ENCODE results near the gene NPY4R. TPM values are rescaled to one million over a fixed set of nuclear protein-coding genes. Genes with fewer than 3 reads are reported as not detected.
"Not testable (repeated sequence)": the region's sequence is repeated elsewhere in the genome, so short reads cannot be mapped to it uniquely, and the experiment has no call there.

NPY4R gene
- polyA plus RNA-seq, 1 experiment = 0.36 TPM

DNA sequence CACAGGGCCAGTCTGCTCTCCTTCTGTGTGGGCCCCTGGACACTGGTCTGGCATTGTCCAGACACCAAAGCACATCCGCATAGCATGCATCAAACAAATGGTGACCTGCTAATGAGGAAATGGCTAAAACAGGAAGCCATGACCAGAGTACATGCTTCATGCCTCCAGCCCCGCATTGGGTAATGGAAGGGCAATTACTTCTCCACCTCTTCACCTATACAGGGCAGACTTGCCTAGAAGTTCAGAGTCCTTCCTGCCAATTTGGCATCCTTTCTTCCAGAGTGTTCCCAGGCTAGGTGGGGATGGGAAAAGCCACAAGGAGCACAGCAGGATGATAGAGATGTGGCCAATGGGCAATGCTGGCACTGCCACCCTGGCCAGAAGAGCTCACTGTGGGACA, 32.1 kb upstream of the NPY4R start:
- POLR2A ChIA-PET = not testable (repeated sequence)

DNA sequence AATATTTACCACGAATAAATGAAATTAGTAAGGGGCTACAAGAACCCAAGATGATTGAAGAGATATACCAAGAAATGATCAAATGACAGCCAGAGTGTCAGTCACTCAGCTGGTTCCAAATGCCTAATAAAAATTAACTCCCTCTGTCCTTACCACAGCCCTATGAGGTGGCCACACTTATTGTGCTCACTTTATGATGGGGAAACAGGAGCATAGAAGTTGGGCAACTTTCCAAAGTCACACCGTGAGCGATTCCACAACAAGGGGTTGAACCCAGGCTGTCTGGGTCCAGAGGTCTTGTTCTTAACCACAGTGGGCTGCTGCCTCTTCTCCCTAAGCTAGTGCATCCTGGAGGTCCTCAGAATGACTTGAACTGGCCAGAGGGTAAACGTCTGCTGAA, 31.6 kb upstream of the NPY4R start:
- H3K4me3 ChIP-seq (ENCODE audit: low read depth, low read length); H3K9me3 ChIP-seq (ENCODE audit: control insufficient read depth, insufficient read depth, low read length); H3K27me3 ChIP-seq (ENCODE audit: control insufficient read depth, insufficient read depth, low read length); POLR2A ChIA-PET; H3K27ac ChIP-seq (ENCODE audit: low read depth, low read length); DNase-seq (ENCODE audit: low read depth, low spot score); CTCF ChIA-PET: not testable (repeated sequence)

More for the DNA sequence above, 32.1 kb upstream of the NPY4R start:
- H3K27ac ChIP-seq (ENCODE audit: low read depth, low read length); H3K4me3 ChIP-seq (ENCODE audit: low read depth, low read length); CTCF ChIA-PET; DNase-seq (ENCODE audit: low read depth, low spot score); H3K9me3 ChIP-seq (ENCODE audit: control insufficient read depth, insufficient read depth, low read length); H3K27me3 ChIP-seq (ENCODE audit: control insufficient read depth, insufficient read depth, low read length): not testable (repeated sequence)

DNA sequence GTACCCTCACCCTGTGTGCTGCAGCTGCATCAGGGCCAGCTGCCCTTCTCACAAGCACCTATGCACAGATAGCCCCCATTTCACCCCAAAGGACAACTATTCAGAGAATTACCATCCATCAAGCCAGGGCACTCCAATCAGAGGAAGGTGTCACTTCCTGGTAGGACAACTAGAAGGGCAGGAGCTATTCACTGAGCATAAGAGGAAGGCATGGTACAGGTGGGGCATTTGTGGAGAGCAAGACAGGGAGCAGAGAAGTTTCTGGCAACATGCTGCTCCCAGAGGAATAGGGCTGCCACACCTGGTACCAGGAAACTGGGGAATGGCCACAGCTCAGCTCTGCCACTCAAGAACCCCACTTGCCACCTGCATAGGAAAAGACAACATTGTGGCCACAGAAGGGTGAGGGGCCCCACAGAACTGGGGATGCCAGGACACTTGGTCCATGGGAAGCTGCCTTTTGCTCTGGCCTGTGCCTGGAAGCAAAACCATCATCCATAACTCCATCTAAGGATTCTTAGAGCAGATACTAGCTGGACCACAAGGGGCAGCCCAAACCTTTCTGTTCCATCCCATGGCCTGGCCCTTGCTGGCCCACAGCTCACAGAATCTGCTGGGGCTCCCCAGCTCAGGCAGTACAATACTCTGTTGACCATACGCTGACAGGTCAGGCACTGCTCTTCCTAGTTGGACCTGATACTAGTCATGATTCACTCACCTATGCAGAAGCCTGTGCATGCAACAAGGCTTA, 25.8 kb upstream of the NPY4R start:
- POLR2A ChIA-PET; H3K9me3 ChIP-seq (ENCODE audit: control insufficient read depth, insufficient read depth, low read length); CTCF ChIA-PET; H3K4me3 ChIP-seq (ENCODE audit: low read depth, low read length); H3K27ac ChIP-seq (ENCODE audit: low read depth, low read length); H3K27me3 ChIP-seq (ENCODE audit: control insufficient read depth, insufficient read depth, low read length); DNase-seq (ENCODE audit: low read depth, low spot score): not testable (repeated sequence)

DNA sequence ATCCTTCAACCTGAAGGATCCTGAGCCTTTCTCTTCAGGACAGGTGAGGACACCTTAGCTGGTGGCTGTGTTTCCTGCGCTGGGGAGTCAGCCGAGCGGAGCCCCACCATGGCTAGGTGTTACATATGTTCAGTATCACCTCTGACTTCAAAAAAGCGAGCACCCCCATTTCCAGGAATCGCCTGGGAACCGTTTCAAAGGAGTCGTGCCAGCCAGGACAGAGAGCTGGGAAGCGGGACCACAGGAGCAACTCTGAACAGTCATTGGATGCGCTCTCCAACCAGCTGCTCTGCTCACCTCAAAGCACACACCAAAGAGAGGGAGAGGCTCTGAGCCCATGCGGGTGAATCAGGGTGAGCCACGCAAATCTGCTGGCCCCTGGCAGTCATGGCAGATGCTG, 24.5 kb upstream of the NPY4R start:
- H3K4me3 ChIP-seq (ENCODE audit: low read depth, low read length); CTCF ChIA-PET; H3K27ac ChIP-seq (ENCODE audit: low read depth, low read length); H3K27me3 ChIP-seq (ENCODE audit: control insufficient read depth, insufficient read depth, low read length); H3K9me3 ChIP-seq (ENCODE audit: control insufficient read depth, insufficient read depth, low read length); POLR2A ChIA-PET; DNase-seq (ENCODE audit: low read depth, low spot score): not testable (repeated sequence)

DNA sequence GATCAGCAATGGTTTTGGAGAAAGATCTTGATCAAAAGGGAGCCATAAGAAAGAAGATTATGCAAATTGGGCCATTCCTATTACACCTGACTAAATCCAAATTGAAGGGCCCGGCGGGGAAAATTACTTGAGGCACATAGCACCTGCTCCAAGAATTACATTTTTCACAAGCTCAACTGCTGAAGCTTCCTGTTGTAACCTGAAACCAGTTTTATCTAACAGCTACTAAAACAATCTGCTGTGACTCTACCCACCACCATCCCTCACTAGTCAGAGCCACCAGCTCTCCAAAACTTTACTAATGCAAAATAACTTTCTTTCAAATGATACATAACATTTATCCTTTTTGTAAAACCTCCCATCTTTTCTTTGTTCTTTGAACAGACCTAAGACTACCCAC, 20.7 kb upstream of the NPY4R start:
- POLR2A ChIA-PET; H3K4me3 ChIP-seq (ENCODE audit: low read depth, low read length); DNase-seq (ENCODE audit: low read depth, low spot score); H3K27ac ChIP-seq (ENCODE audit: low read depth, low read length); H3K27me3 ChIP-seq (ENCODE audit: control insufficient read depth, insufficient read depth, low read length); H3K9me3 ChIP-seq (ENCODE audit: control insufficient read depth, insufficient read depth, low read length); CTCF ChIA-PET: not testable (repeated sequence)

DNA sequence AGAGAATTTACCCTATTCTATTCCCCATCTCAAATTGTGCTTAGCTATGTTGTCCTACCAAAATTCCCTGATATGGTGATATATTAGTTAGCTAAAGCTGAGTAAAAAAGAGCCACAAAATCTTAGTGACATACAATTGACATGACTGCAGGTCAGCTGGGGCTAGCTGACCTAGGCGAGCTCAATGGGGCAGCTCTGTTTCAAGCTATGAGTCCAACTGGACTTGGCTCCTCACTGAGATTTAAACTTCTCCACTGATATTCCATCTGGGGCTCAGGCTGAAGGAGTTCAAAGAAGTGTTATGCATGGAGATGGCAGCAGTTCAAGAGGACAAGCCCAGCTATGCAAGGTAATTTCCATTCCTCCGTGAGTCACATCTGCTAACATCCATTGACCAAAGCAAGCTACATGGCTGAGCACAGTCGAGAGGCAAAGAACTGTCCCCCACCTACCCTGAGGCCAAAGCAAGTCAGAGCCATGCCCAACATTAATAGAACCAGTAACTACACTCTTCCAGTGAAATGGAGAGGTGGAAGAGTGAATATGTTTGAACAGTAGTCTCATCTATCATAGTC, 9.1 kb upstream of the NPY4R start:
- H3K27ac ChIP-seq (ENCODE audit: low read depth, low read length); H3K27me3 ChIP-seq (ENCODE audit: control insufficient read depth, insufficient read depth, low read length); DNase-seq (ENCODE audit: low read depth, low spot score); CTCF ChIA-PET; POLR2A ChIA-PET; H3K9me3 ChIP-seq (ENCODE audit: control insufficient read depth, insufficient read depth, low read length); H3K4me3 ChIP-seq (ENCODE audit: low read depth, low read length): not testable (repeated sequence)

DNA sequence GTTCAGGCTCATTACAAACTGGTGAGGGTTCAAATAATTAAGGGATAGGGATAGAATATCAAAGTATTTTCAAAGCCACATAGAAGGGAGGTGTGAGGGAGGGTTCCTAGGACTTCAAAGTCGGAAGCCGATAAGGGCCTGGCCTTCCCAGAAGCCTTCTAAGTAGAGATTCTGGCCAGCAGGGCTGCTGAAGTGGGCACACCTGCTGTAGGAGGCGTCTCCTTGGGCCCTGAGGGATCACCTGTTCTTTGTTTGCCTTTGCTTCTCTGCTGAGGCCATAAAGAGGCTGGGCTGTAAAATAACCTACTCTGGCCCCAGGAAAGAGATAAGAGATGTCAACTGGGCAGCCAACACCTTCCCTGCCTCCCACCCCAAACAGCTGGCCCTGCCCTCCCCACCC, 8.0 kb upstream of the NPY4R start:
- H3K27me3 ChIP-seq (ENCODE audit: control insufficient read depth, insufficient read depth, low read length); POLR2A ChIA-PET; H3K9me3 ChIP-seq (ENCODE audit: control insufficient read depth, insufficient read depth, low read length); DNase-seq (ENCODE audit: low read depth, low spot score); H3K4me3 ChIP-seq (ENCODE audit: low read depth, low read length); CTCF ChIA-PET; H3K27ac ChIP-seq (ENCODE audit: low read depth, low read length): not testable (repeated sequence)

DNA sequence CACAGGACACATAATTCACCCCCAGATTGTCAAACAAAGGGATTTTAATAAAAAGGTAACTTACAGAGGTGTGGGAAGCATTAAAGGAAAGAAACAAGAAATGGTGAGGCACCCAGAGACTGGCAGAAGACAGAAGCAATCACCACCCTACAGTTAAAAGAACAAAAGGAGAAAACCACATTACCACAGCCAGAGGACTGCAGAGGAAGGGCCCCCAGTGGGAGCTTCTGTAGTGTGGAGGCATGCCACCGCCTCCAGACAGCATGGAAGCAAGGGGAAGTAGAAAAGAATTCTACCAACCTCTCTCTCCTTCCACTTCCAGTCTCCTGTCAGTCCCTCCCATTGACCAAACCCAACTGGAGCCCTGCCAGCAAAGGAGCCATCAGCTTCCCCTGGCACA, 4.4 kb upstream of the NPY4R start:
- H3K9me3 ChIP-seq (ENCODE audit: control insufficient read depth, insufficient read depth, low read length); H3K27ac ChIP-seq (ENCODE audit: low read depth, low read length); CTCF ChIA-PET; POLR2A ChIA-PET; H3K4me3 ChIP-seq (ENCODE audit: low read depth, low read length); DNase-seq (ENCODE audit: low read depth, low spot score); H3K27me3 ChIP-seq (ENCODE audit: control insufficient read depth, insufficient read depth, low read length): not testable (repeated sequence)

DNA sequence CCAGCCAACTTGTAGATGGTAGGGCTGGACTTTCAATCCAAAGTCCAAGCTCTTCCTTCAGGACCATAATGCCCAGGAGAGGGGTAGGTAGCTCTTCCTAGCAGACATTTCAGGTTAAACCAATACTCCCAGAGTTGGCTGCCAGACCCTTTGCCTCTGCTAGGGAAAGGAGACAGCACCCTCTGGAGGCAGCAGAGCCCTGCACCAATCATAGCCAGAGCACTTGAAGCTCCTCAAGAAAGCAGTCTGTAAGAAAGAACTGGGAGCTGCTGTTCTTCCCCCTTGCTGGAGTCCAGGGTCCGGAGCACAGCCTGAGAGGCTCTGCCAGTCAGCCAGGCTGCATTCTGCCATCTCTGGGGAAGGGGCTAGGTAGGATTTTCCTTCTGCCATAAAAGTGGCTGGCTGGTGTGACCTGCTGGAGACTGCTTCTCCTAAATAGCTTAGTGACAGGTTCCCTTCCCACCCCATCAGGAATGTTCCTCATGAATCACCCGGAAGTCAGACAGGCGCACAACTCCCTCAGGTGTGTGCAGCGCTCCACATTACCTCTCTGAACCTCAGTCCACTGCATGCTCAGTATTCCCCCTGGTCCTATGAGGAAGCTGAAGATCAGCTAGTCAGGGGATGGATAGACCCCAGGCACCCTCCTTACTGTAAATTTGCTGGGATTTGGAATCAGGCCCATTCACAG, 2.5 kb upstream of the NPY4R start:
- H3K27ac ChIP-seq (ENCODE audit: low read depth, low read length); H3K4me3 ChIP-seq (ENCODE audit: low read depth, low read length); H3K9me3 ChIP-seq (ENCODE audit: control insufficient read depth, insufficient read depth, low read length); H3K27me3 ChIP-seq (ENCODE audit: control insufficient read depth, insufficient read depth, low read length); CTCF ChIA-PET; DNase-seq (ENCODE audit: low read depth, low spot score); POLR2A ChIA-PET: not testable (repeated sequence)
- TF ChIP-seq, protein P1, sequence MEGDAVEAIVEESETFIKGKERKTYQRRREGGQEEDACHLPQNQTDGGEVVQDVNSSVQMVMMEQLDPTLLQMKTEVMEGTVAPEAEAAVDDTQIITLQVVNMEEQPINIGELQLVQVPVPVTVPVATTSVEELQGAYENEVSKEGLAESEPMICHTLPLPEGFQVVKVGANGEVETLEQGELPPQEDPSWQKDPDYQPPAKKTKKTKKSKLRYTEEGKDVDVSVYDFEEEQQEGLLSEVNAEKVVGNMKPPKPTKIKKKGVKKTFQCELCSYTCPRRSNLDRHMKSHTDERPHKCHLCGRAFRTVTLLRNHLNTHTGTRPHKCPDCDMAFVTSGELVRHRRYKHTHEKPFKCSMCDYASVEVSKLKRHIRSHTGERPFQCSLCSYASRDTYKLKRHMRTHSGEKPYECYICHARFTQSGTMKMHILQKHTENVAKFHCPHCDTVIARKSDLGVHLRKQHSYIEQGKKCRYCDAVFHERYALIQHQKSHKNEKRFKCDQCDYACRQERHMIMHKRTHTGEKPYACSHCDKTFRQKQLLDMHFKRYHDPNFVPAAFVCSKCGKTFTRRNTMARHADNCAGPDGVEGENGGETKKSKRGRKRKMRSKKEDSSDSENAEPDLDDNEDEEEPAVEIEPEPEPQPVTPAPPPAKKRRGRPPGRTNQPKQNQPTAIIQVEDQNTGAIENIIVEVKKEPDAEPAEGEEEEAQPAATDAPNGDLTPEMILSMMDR (IDR thresholded peaks at IDR 0.05; ENCODE audit: low read depth, low read length) = peak; percentile 32

DNA sequence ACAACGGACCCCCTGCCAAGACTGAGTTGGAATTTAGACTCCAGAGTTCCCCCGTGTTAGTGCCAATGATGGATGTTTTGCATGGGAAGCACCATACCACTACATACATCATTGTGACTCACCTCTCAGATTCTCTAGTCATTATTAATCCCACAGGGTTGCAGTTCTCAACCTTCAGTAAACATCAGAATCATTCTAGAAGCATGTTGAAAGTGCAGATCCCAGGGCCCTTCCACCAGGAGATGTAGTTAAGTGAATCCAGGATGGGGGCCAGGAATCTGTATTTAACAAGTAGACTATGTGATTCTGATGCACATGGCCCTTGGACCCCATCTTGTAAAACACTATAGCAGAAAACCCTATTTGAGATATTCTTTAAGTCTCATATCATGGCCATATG, 2.1 kb downstream of the NPY4R start:
- CTCF ChIA-PET; H3K27ac ChIP-seq (ENCODE audit: low read depth, low read length); H3K4me3 ChIP-seq (ENCODE audit: low read depth, low read length); H3K9me3 ChIP-seq (ENCODE audit: control insufficient read depth, insufficient read depth, low read length); H3K27me3 ChIP-seq (ENCODE audit: control insufficient read depth, insufficient read depth, low read length); POLR2A ChIA-PET: not testable (repeated sequence)
- peak; percentile 15 for DNase-seq (ENCODE audit: low read depth, low spot score)

DNA sequence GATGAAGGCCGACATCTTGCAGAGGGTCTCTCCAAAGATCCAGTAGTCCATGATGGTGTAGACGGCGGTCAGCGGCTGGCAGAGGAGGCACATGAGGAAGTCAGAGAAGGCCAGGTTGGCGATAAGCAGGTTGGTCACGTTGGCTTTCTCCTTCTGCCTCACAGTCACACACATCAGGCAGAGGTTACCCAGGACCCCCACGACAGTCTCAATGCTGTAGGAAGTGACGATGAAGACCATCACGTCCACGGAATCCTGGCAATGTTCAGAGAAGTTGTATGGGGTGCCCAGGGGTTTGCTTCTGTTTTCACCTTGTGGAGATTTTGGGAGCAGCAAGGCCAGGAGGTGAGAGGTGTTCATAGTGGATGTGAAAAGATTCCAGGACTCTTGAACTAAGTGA, 3.5 kb downstream of the NPY4R start:
- CTCF ChIA-PET; H3K4me3 ChIP-seq (ENCODE audit: low read depth, low read length); H3K27ac ChIP-seq (ENCODE audit: low read depth, low read length); H3K27me3 ChIP-seq (ENCODE audit: control insufficient read depth, insufficient read depth, low read length); DNase-seq (ENCODE audit: low read depth, low spot score); POLR2A ChIA-PET; H3K9me3 ChIP-seq (ENCODE audit: control insufficient read depth, insufficient read depth, low read length): not testable (repeated sequence)

All from AG04450 (cell line).